ENCODE results near the gene PIM1. TPM values are rescaled to one million over a fixed set of nuclear protein-coding genes. Genes with fewer than 3 reads are reported as not detected.

Gene PIM1
- total and polyA plus RNA-seq, 9 of the 15 experiments (the other 6 are each of a cell fraction or from before 2014, with no cell fraction given), result 19.0 to 789 (median 212) TPM

- TF ChIP-seq TOE1 (IDR thresholded peaks at IDR 0.05; ENCODE audit: borderline replicate concordance) (peak; percentile 75), TOE1 (CRISPR knock-in tag; IDR thresholded peaks at IDR 0.05; ENCODE audit: borderline replicate concordance, low read depth) (peak; percentile 82; the same call in 1 of the 2 replicates), HDAC1 (IDR thresholded peaks at IDR 0.05) (peak; percentile 21 to 94; a peak in 2 of 4 replicates), MAFF (IDR thresholded peaks at IDR 0.05; ENCODE audit: low read length) (peak; percentile 34; the same call in 1 of the 2 replicates), ZNF175 (CRISPR knock-in tag; IDR thresholded peaks at IDR 0.05; ENCODE audit: low read depth) (peak; percentile 24; the same call in 1 of the 2 replicates), PCBP2 (IDR thresholded peaks at IDR 0.05; ENCODE audit: low read depth, low read length, poor library complexity, severe bottlenecking) (no peak), POLR2G (IDR thresholded peaks at IDR 0.05; ENCODE audit: low read depth, low read length) (no peak), ZC3H11A (IDR thresholded peaks at IDR 0.05; ENCODE audit: low read depth, low read length) (no peak), CREB3 (tag; conservative IDR thresholded peaks at IDR 0.05; ENCODE audit: low read depth) (peak; percentile 74), AFF1 (IDR thresholded peaks at IDR 0.05; ENCODE audit: low read depth in 1 of 2, partially characterized antibody in 2 of 2) (peak in 1 of 2 experiments; percentile 36), ZNF75A (CRISPR knock-in tag; IDR thresholded peaks at IDR 0.05) (no peak), SMARCB1 (IDR thresholded peaks at IDR 0.05; ENCODE audit: insufficient read length, low read depth) (no peak), TAF9B (IDR thresholded peaks at IDR 0.05; ENCODE audit: partially characterized antibody) (peak; percentile 60), PATZ1 (CRISPR knock-in tag; IDR thresholded peaks at IDR 0.05; ENCODE audit: borderline replicate concordance) (0 out of 2 replicates have a peak, but pooled peaks have one; percentile 53), RCOR1 (IDR thresholded peaks at IDR 0.05; ENCODE audit: borderline replicate concordance in 1 of 2, low read depth in 2 of 2, low read length in 2 of 2) (peak in 1 of 2 experiments; percentile 16; a peak in 1 of 4 replicates)
Measured at GRCh38 chr6:37204014-37204751, 34.2 kb downstream of the PIM1 start (continued).
